Measurements from ENCODE around the gene HOMER1.
"Not testable (repeated sequence)": the region's sequence is repeated elsewhere in the genome, so short reads cannot be mapped to it uniquely, and the experiment has no call there.

Gene HOMER1

DNA sequence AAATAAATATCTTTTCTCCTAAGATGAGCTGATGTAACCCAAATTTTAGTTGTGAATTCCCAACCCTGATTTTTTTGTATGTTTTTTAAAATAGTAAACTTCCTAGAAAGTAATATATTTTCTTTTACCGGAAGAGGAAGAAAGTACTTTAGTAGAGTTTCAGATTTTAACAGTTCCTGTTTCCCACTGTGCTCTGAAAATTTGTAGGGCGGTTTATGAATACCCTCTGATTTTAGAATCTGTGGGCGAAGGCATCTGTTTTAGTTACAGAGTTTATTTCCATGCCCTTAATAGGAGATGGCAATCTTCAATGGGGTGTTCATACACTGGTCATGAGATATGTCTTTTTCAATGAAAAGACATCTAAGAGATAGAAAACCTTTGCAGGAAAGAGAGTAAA is 3.7 kb upstream of the HOMER1 start:
- no peak for DNase-seq (ENCODE audit: low read depth in 2 of 3, low spot score in 2 of 3)

DNA sequence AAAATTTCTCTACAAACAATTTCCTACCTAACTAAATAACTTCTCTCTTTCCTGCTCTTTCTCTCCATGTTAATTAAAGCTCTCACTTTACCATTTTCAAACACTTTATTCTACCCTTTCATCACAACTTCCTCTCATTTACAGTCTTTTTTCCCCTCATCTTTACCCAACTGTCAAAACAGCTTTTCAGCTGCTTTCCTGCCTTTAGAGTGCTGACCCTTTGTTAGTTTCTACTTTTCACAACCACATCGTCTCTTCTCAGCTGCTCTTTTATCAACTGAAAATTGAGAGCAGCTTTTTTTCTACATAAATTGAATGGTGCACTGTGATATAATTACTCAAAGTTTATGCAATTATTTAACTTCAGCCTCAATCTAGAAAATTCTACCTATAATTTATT is 3.1 kb upstream of the HOMER1 start:
- DNase-seq (ENCODE audit: low read depth in 2 of 3, low spot score in 2 of 3): no peak

DNA sequence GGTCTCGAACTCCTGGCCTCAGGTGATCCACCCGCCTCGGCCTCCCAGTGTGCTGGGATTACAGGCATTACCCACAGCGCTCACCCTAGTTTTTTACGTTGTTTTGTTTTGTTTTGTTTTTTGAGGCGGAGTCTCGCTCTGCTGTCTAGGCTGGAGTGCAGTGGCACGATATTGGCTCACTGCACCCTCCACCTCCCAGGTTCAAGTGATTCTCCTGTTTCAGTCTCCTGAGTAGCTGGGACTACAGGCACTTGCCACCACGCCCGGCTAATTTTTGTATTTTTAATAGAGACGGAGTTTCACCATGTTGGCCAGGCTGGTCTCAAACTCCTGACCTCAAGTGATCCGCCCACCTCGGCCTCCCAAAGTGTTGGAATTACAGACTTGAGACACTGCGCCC is 2.4 kb upstream of the HOMER1 start:
- DNase-seq (ENCODE audit: low read depth in 2 of 3, low spot score in 2 of 3): not testable (repeated sequence)

- DNase-seq (ENCODE audit: low read depth in 2 of 3, low spot score in 2 of 3): peak; percentile 74 to 85 (median 81)
Measured at GRCh38 chr5:79514391-79515105, 614 bp upstream of the HOMER1 start.

GRCh38 chr5:79513308-79513703 is 628 bp downstream of the HOMER1 start:
- DNase-seq (ENCODE audit: low read depth in 2 of 3, low spot score in 2 of 3): no peak

DNA sequence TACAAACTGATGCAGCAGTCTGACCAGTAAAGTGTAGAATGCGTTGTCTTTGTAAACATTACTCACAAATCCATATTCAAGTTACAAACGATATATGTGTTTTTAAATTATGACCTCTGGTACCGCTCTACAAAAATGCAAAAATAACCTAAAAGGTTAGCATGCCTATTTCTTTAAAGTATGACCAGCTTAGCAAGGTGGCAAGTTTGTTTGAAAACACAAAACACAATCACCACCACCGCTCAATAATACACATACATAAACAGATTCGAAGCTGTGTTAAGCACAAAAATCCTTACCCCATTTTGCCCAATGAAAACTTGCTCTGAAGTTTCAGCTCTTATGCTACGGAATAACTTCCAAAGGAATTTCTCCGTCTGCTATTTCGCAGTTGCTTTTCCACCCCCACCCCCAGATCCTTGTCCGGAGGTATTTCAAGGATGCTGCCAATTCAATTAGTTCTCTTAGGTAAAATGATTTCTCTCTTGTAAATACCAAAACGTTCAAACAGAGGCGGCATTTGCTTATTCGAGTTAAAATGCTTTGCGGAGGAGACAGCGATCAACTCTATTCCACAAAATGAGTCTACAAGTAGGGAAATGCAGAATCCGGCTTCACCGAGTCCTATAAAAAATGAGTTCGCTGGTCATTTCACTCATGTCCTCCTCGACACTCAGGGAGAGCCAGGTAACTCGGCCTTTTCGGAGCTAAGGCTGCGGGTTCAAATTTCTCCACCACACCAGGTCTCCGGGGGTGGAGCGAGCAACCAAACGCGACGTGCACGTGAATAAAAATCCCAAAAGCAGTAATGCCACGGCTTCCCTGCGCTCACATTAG is 1.2 kb downstream of the HOMER1 start:
- DNase-seq (ENCODE audit: low read depth in 2 of 3, low spot score in 2 of 3): peak in 1 of 3 experiments; percentile 5

- DNase-seq (ENCODE audit: low read depth in 2 of 3, low spot score in 2 of 3): no peak
Measured at GRCh38 chr5:79512049-79512448, 1.9 kb downstream of the HOMER1 start.

- DNase-seq (ENCODE audit: low read depth in 2 of 3, low spot score in 2 of 3): no peak
Measured at GRCh38 chr5:79510638-79511037, 3.3 kb downstream of the HOMER1 start.

DNA sequence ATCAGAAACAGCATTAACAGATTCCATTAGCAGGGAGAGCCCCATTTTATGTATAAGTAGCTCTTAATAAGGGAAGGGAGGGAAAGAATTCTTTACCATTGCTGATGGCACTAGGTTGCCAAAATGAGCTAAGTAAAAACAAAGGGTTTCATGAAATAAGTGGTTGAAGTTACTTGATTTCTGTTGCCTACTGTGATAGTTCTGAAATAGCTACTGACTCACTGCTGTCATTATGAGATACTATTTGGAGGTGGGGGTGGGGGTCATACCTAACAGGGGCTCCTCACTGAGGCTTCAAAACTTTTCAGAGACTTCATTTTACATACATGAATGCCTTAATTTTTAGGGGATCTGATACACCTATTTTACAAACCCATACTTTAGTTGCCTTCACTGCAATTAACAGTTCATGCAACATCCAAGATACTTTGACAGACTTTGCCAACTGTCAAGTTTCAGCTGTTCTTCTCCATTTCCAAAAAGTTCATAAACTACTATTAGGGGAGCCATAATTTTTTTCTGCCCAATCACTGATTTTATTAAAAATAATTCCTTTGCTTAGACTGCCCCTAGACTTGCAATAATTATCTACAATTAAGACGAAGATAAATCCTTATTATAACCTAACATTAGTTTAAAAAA is 4.6 kb downstream of the HOMER1 start:
- no peak for DNase-seq (ENCODE audit: low read depth in 2 of 3, low spot score in 2 of 3)

- no peak for DNase-seq (ENCODE audit: low read depth in 2 of 3, low spot score in 2 of 3)
Measured at GRCh38 chr5:79508794-79509193, 5.1 kb downstream of the HOMER1 start.

- DNase-seq (ENCODE audit: low read depth in 2 of 3, low spot score in 2 of 3): no peak
Measured at GRCh38 chr5:79508354-79508753, 5.6 kb downstream of the HOMER1 start.

- DNase-seq (ENCODE audit: low read depth in 2 of 3, low spot score in 2 of 3): no peak
Measured at GRCh38 chr5:79507251-79508205, 6.4 kb downstream of the HOMER1 start.

DNA sequence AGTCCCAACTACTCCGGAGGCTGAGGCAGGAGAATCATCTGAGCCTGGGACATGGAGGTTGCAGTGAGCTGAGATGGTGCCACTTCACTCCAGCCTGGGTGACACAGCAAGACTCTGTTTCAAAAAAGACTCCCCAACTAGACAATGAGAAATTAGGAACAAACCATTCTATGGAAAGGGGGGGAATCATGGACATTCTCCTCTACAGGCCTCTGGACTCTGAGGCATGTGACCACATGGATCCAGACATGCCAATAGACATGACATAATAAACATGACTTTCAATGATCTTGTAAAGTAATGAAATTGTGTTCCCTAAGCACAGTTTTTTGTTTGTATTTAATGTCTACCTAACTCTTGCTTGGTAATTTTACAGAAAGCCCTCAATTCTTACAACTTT is 8.8 kb downstream of the HOMER1 start:
- DNase-seq (ENCODE audit: low read depth in 2 of 3, low spot score in 2 of 3): no peak

DNA sequence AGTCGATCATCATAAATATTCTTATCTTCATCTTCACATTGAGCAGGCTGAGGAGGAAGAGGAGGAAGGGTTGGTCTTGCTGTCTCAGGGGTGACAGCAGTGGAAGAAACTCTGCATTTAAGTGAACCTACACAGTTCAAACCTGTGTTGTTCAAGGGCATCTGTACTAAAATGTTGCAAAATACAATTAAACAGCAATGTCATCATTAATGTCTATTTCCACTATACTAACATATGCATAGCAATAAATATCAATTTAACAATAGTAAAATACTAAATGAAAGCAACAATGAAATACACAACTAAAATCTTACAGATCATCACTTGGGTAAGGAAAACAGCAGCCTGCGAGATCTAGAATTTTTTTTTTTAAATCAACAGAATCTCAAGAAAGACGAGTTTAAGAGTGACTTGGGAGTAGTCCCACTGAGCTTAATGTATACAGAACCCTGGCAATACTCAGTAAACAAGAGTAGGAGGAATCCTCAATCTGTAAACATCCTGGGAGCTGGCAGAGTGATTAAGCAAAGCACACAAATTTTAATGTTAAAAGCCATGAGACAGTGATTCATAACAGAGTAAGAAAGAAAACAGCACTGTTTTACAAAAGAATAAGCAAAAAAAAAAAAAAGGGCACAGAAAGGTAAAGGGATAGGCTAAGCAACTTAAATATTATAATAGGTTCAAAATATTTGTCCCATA is 10.0 kb downstream of the HOMER1 start:
- no peak for DNase-seq (ENCODE audit: low read depth in 2 of 3, low spot score in 2 of 3)

DNA sequence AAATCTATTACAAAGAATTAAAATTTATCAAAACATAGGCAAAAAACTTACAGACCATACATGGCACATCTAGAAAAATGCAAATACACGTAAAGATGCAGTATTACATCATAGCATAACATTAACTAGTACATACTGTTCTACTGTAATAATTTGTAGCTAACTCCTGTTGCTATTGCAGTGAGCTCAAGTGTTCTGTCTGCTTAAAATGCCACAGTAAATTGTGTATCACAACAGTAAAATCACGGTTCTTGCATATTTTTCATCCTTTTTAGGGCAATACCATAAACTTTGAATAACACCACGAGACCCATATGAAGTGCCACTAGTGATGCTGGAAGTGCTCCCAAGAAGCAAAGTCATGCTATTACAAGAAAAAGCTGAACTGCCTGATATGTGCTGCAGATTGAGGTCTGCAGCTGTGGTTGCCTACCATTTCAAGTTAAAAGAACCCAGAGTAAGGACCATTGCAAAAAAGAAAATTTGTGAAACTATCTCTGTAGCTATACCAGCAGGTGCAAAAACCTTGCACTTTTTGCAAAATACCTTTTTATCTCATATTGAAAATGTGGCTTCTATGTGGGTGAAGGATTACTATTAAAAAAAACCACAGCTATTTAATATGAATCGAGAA is 14.2 kb downstream of the HOMER1 start:
- no peak for DNase-seq (ENCODE audit: low read depth in 2 of 3, low spot score in 2 of 3)

DNA sequence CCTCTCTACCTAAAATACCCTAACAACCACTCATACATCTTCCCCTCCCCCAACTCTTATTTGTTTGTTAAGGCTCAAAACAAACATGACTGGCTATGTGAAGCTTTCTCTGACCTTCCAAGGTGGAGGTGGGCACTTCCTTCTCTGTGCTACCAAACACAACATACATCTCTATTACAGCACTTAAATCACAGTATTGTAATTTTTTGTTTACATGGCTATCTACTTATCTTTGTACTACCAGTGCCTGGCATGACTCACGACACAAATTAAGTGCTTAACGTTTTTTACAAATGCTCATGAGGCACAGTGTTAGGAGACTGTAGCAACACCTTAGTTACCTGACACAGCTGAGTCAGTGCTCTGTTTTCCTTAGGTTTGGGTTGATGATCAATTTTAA is 18.6 kb downstream of the HOMER1 start:
- DNase-seq (ENCODE audit: low read depth in 2 of 3, low spot score in 2 of 3): no peak

- DNase-seq (ENCODE audit: low read depth in 2 of 3, low spot score in 2 of 3): no peak
Measured at GRCh38 chr5:79493596-79494345, 20.2 kb downstream of the HOMER1 start.

- no peak for DNase-seq (ENCODE audit: low read depth in 2 of 3, low spot score in 2 of 3)
Measured at GRCh38 chr5:79491690-79492317, 22.1 kb downstream of the HOMER1 start.

Data from activated CD8-positive, alpha-beta memory T cell treated with anti-CD3 and anti-CD28 coated beads for 48 hours (primary cell).